HEK293 (cell line): ENCODE results near the gene DYNLT4.
A peak's percentile ranks its signal among the peaks of the same experiment; 100 is the strongest.

Source experiments
- CTCF ChIA-PET: fragments of 350-600 bp; formaldehyde crosslinking; extraction: SDS; loops from one replicate; lab custom pipeline; 2021; ENCODE audit warnings: antibody characterized with exemption; lab: Yijun Ruan, JAX
- POLR2A ChIA-PET: fragments of 300-600 bp; formaldehyde crosslinking; extraction: SDS; loops from one replicate; lab custom pipeline; 2020; ENCODE audit warnings: antibody characterized with exemption, inconsistent platforms; lab: Yijun Ruan, JAX
- H3K27ac ChIP-seq: fragments of 200-500 bp; sonication (Bioruptor generic); 2 replicates; pipeline ENCODE4 v1.5.1; 2014; ENCODE audit warnings: low read depth, low read length, control low read depth, inconsistent platforms; ENCODE audit errors: extremely low read depth
- H3K36me3 ChIP-seq, 2 experiments: fragments of 200-500 bp in 1 of 2; sonication (Bioruptor generic) in 1 of 2; 1 replicate in 1 of 2; 2 replicates in 1 of 2; pipeline ENCODE4 v1.5.1; 2014 to 2017; ENCODE audit warnings: inconsistent platforms in 2 of 2, low read length in 2 of 2; ENCODE audit not compliant: control insufficient read depth in 2 of 2, insufficient read depth in 1 of 2
- H3K4me1 ChIP-seq: fragments of 200-500 bp; sonication (Bioruptor generic); 2 replicates; pipeline ENCODE4 v1.5.1; 2014; ENCODE audit warnings: mild to moderate bottlenecking, low read length, inconsistent platforms; ENCODE audit not compliant: control insufficient read depth, insufficient read depth
- H3K4me3 ChIP-seq: 2 replicates; pipeline ENCODE4 v1.5.1; 2011; ENCODE audit warnings: low read depth, mild to moderate bottlenecking, control low read depth, low read length, moderate library complexity
- H3K9me3 ChIP-seq: fragments of 200-500 bp; sonication (Bioruptor generic); 2 replicates; pipeline ENCODE4 v1.5.1; 2014; ENCODE audit warnings: low read depth, low read length, inconsistent platforms; ENCODE audit not compliant: control insufficient read depth, insufficient read depth
- BCL11B ChIP-seq: fragments of 450-650 bp; formaldehyde crosslinking; IDR thresholded peaks from 2 replicates; pipeline ENCODE4 v1.5.1; 2016; ENCODE audit warnings: low read depth, missing biosample characterization, missing genetic modification characterization
- EGR2 ChIP-seq: fragments of 450-650 bp; formaldehyde crosslinking; IDR thresholded peaks from 2 replicates; pipeline ENCODE4 v1.5.1; 2016; ENCODE audit warnings: low read depth, missing biosample characterization, missing genetic modification characterization
- GFI1B ChIP-seq: fragments of 450-650 bp; formaldehyde crosslinking; IDR thresholded peaks from 2 replicates; pipeline ENCODE4 v1.5.1; 2016; ENCODE audit warnings: missing biosample characterization, missing genetic modification characterization
- MZF1 ChIP-seq: fragments of 450-650 bp; formaldehyde crosslinking; IDR thresholded peaks from 2 replicates; pipeline ENCODE4 v1.5.1; 2017; ENCODE audit warnings: missing biosample characterization, missing genetic modification characterization, borderline replicate concordance
- OSR2 ChIP-seq: fragments of 450-650 bp; formaldehyde crosslinking; IDR thresholded peaks from 2 replicates; pipeline ENCODE4 v1.5.1; 2016; ENCODE audit warnings: missing biosample characterization, missing genetic modification characterization
- WT1 ChIP-seq: fragments of 450-650 bp; formaldehyde crosslinking; IDR thresholded peaks from 2 replicates; pipeline ENCODE4 v1.5.1; 2016; ENCODE audit warnings: missing biosample characterization, missing genetic modification characterization
- YY2 ChIP-seq: fragments of 450-650 bp; formaldehyde crosslinking; IDR thresholded peaks from 2 replicates; pipeline ENCODE4 v1.5.1; 2016; ENCODE audit warnings: missing biosample characterization, missing genetic modification characterization
- ZBTB1 ChIP-seq: fragments of 450-650 bp; formaldehyde crosslinking; IDR thresholded peaks from 2 replicates; pipeline ENCODE4 v1.5.1; 2016; ENCODE audit warnings: missing biosample characterization, missing genetic modification characterization
- ZFHX2 ChIP-seq: fragments of 450-650 bp; formaldehyde crosslinking; conservative IDR thresholded peaks from 2 replicates; pipeline ENCODE4 v1.5.1; 2016; ENCODE audit warnings: missing biosample characterization, missing genetic modification characterization
- ZNF114 ChIP-seq: fragments of 450-650 bp; formaldehyde crosslinking; IDR thresholded peaks from 2 replicates; pipeline ENCODE4 v1.5.0; 2017; ENCODE audit warnings: missing biosample characterization, missing genetic modification characterization
- ZNF214 ChIP-seq: fragments of 450-650 bp; formaldehyde crosslinking; IDR thresholded peaks from 2 replicates; pipeline ENCODE4 v1.5.1; 2017; ENCODE audit warnings: missing biosample characterization, mild to moderate bottlenecking, missing genetic modification characterization, borderline replicate concordance
- ZNF266 ChIP-seq: fragments of 450-650 bp; formaldehyde crosslinking; IDR thresholded peaks from 2 replicates; pipeline ENCODE4 v1.5.1; 2016; ENCODE audit warnings: missing biosample characterization, missing genetic modification characterization, low read depth
- ZNF335 ChIP-seq: fragments of 450-650 bp; formaldehyde crosslinking; conservative IDR thresholded peaks from 2 replicates; pipeline ENCODE4 v1.5.1; 2016; ENCODE audit warnings: missing biosample characterization, missing genetic modification characterization
- ZNF433 ChIP-seq: fragments of 450-650 bp; formaldehyde crosslinking; IDR thresholded peaks from 2 replicates; pipeline ENCODE4 v1.5.1; 2016; ENCODE audit warnings: missing biosample characterization, missing genetic modification characterization, low read depth
- ZNF513 ChIP-seq: fragments of 450-650 bp; IDR thresholded peaks from 2 replicates; pipeline ENCODE4 v1.5.1; 2018; ENCODE audit warnings: missing biosample characterization, missing genetic modification characterization
- ZNF530 ChIP-seq: fragments of 450-650 bp; formaldehyde crosslinking; IDR thresholded peaks from 2 replicates; pipeline ENCODE4 v1.5.1; 2016; ENCODE audit warnings: low read depth, missing biosample characterization, missing genetic modification characterization
- ZNF548 ChIP-seq: fragments of 450-650 bp; formaldehyde crosslinking; IDR thresholded peaks from 2 replicates; pipeline ENCODE4 v1.5.1; 2016; ENCODE audit warnings: missing biosample characterization, missing genetic modification characterization
- ZNF610 ChIP-seq: fragments of 450-650 bp; formaldehyde crosslinking; IDR thresholded peaks from 2 replicates; pipeline ENCODE4 v1.5.1; 2016; ENCODE audit warnings: missing biosample characterization, missing genetic modification characterization, borderline replicate concordance
- ZNF626 ChIP-seq: fragments of 450-650 bp; sonication (Bioruptor Pico); formaldehyde crosslinking; IDR thresholded peaks from 2 replicates; pipeline ENCODE4 v1.5.1; 2018; ENCODE audit warnings: missing biosample characterization, missing genetic modification characterization, inconsistent platforms
- ZNF629 ChIP-seq: fragments of 450-650 bp; formaldehyde crosslinking; IDR thresholded peaks from 2 replicates; pipeline ENCODE4 v1.5.1; 2017; ENCODE audit warnings: missing biosample characterization, missing genetic modification characterization
- ZNF660 ChIP-seq: fragments of 450-650 bp; IDR thresholded peaks from 2 replicates; pipeline ENCODE4 v1.5.1; 2018; ENCODE audit warnings: missing biosample characterization, mild to moderate bottlenecking, missing genetic modification characterization
- ZNF76 ChIP-seq: fragments of 450-650 bp; formaldehyde crosslinking; IDR thresholded peaks from 2 replicates; pipeline ENCODE4; 2016; ENCODE audit warnings: low read depth, missing biosample characterization, missing genetic modification characterization, borderline replicate concordance
- ZNF792 ChIP-seq: fragments of 450-650 bp; formaldehyde crosslinking; IDR thresholded peaks from 2 replicates; pipeline ENCODE4 v1.5.1; 2016; ENCODE audit warnings: missing biosample characterization, missing genetic modification characterization
- ZSCAN18 ChIP-seq: fragments of 450-650 bp; formaldehyde crosslinking; IDR thresholded peaks from 2 replicates; pipeline ENCODE4 v1.5.1; 2016; ENCODE audit warnings: missing biosample characterization, missing genetic modification characterization
- TF ChIP-seq, protein P1 (sequence below): fragments of 450-650 bp; formaldehyde crosslinking; IDR thresholded peaks from 2 replicates; pipeline ENCODE4 v1.5.1; 2017; ENCODE audit warnings: missing biosample characterization, mild to moderate bottlenecking, missing genetic modification characterization, moderate library complexity
- TF ChIP-seq, protein P2 (sequence below): fragments of 450-650 bp; formaldehyde crosslinking; IDR thresholded peaks from 2 replicates; pipeline ENCODE4 v1.5.1; 2016; ENCODE audit warnings: missing biosample characterization, missing genetic modification characterization

Gene DYNLT4

GRCh38 chr1:44775930-44776729 is 31.0 kb downstream of the DYNLT4 start (continued):
- TF ChIP-seq ZNF214 (tag by site-specific recombination) (no peak), ZNF792 (tag by site-specific recombination) (no peak), ZNF335 (tag by site-specific recombination) (peak; percentile 87), ZNF266 (tag by site-specific recombination) (no peak), ZNF629 (tag by site-specific recombination) (no peak), ZFHX2 (tag by site-specific recombination) (peak; percentile 63), ZNF660 (tag by site-specific recombination) (no peak), EGR2 (peak; percentile 57)
- TF ChIP-seq, protein P1, sequence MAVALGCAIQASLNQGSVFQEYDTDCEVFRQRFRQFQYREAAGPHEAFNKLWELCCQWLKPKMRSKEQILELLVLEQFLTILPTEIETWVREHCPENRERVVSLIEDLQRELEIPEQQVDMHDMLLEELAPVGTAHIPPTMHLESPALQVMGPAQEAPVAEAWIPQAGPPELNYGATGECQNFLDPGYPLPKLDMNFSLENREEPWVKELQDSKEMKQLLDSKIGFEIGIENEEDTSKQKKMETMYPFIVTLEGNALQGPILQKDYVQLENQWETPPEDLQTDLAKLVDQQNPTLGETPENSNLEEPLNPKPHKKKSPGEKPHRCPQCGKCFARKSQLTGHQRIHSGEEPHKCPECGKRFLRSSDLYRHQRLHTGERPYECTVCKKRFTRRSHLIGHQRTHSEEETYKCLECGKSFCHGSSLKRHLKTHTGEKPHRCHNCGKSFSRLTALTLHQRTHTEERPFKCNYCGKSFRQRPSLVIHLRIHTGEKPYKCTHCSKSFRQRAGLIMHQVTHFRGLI (tag by site-specific recombination): peak; percentile 39; the same call in 1 of the 2 replicates
- TF ChIP-seq, all 188 proteins: peak for 4

GRCh38 chr1:44775078-44775929 is 31.8 kb downstream of the DYNLT4 start, which contains the start of gene RPS8:
TSS of gene RPS8 (plus strand) at chr1:44775540. CDS start at chr1:44775597, 57 bp downstream.
- peak within 1 kb of the TSS; percentile 99 for H3K27ac ChIP-seq
- peak within 1 kb of the TSS; percentile 63 for H3K4me3 ChIP-seq
- ChIA-PET CTCF (interaction anchor here (0.6 to 2.2 kb wide), 4 partner anchors 12 to 297 kb away, joined by 3 to 11 read pairs (median 4); partner anchors contain the start of genes BEST4 and RNU5D-1), POLR2A (interaction anchor here (0.5 to 3.1 kb wide), 41 partner anchors 9 to 1417 kb away, joined by 3 to 41 read pairs (median 5); partner anchors contain the start of genes ARMH1, BEST4, BTBD19 and CDC20)
- no peaks in the 10 kb centered on the region for H3K4me1 ChIP-seq
- H3K36me3 ChIP-seq: peaks cover 31 to 47% of the 10 kb centered on the region in 2 experiments; a peak in 2 of 3 replicates
- H3K9me3 ChIP-seq: no peaks in the 10 kb centered on the region
- TF ChIP-seq ZNF610 (tag by site-specific recombination) (peak; percentile 41), ZNF626 (tag by site-specific recombination) (no peak), ZNF433 (tag by site-specific recombination) (no peak), ZNF114 (tag by site-specific recombination) (no peak), ZNF76 (tag by site-specific recombination) (peak; percentile 88), ZNF513 (peak; percentile 36; the same call in 1 of the 2 replicates), ZBTB1 (tag by site-specific recombination) (0 out of 2 replicates have a peak, but pooled peaks have one; percentile 5), YY2 (tag by site-specific recombination) (no peak), ZNF548 (tag by site-specific recombination) (no peak), MZF1 (no peak), ZSCAN18 (tag by site-specific recombination) (no peak; the same call in 1 of the 2 replicates), WT1 (tag by site-specific recombination) (peak; percentile 68), ZNF266 (tag by site-specific recombination) (no peak), GFI1B (tag by site-specific recombination) (no peak), ZNF530 (tag by site-specific recombination) (no peak), BCL11B (tag by site-specific recombination) (peak; percentile 95), OSR2 (no peak)
- TF ChIP-seq, protein P2, sequence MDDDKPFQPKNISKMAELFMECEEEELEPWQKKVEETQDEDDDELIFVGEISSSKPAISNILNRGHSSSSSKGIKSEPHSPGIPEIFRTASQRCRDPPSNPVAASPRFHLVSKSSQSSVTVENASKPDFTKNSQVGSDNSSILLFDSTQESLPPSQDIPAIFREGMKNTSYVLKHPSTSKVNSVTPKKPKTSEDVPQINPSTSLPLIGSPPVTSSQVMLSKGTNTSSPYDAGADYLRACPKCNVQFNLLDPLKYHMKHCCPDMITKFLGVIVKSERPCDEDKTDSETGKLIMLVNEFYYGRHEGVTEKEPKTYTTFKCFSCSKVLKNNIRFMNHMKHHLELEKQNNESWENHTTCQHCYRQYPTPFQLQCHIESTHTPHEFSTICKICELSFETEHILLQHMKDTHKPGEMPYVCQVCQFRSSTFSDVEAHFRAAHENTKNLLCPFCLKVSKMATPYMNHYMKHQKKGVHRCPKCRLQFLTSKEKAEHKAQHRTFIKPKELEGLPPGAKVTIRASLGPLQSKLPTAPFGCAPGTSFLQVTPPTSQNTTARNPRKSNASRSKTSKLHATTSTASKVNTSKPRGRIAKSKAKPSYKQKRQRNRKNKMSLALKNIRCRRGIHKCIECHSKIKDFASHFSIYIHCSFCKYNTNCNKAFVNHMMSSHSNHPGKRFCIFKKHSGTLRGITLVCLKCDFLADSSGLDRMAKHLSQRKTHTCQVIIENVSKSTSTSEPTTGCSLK (tag by site-specific recombination): no peak
